HG03045 (cell line): ENCODE results near the gene PDIA4.
A peak's percentile ranks its signal among the peaks of the same experiment; 100 is the strongest.
"Not testable (repeated sequence)": the region's sequence is repeated elsewhere in the genome, so short reads cannot be mapped to it uniquely, and the experiment has no call there.

Source experiments
- ATAC-seq: cut with Tn5 transposase; IDR thresholded peaks from one replicate; pipeline ENCODE4 v1.9.1; 2021; ENCODE audit warnings: mild to moderate bottlenecking, moderate library complexity; ENCODE audit not compliant: unreplicated experiment

PDIA4 gene

GRCh38 chr7:149004405-149005370 lies 23.6 kb downstream of the PDIA4 start:
- no peak for ATAC-seq

- no peak for ATAC-seq
Measured at GRCh38 chr7:149003560-149004305, 24.6 kb downstream of the PDIA4 start.

- ATAC-seq: no peak
Measured at GRCh38 chr7:149003018-149003417, 25.3 kb downstream of the PDIA4 start.

- ATAC-seq: no peak
Measured at GRCh38 chr7:149002604-149003003, 25.7 kb downstream of the PDIA4 start.

GRCh38 chr7:149001427-149002068 lies 26.8 kb downstream of the PDIA4 start:
- no peak for ATAC-seq

- no peak for ATAC-seq
Measured at GRCh38 chr7:149000961-149001360, 27.3 kb downstream of the PDIA4 start.

GRCh38 chr7:148999192-148999591 lies 29.1 kb downstream of the PDIA4 start:
- ATAC-seq: no peak

GRCh38 chr7:148997497-148997896 lies 30.8 kb downstream of the PDIA4 start:
- no peak for ATAC-seq

GRCh38 chr7:148994576-148994975 lies 33.7 kb downstream of the PDIA4 start:
- ATAC-seq: no peak

GRCh38 chr7:148993193-148993592 lies 35.1 kb downstream of the PDIA4 start:
- ATAC-seq: no peak

GRCh38 chr7:148991536-148991935 lies 36.8 kb downstream of the PDIA4 start:
- ATAC-seq: no peak

GRCh38 chr7:148987751-148988512 lies 40.4 kb downstream of the PDIA4 start:
- peak; percentile 0 for ATAC-seq

DNA sequence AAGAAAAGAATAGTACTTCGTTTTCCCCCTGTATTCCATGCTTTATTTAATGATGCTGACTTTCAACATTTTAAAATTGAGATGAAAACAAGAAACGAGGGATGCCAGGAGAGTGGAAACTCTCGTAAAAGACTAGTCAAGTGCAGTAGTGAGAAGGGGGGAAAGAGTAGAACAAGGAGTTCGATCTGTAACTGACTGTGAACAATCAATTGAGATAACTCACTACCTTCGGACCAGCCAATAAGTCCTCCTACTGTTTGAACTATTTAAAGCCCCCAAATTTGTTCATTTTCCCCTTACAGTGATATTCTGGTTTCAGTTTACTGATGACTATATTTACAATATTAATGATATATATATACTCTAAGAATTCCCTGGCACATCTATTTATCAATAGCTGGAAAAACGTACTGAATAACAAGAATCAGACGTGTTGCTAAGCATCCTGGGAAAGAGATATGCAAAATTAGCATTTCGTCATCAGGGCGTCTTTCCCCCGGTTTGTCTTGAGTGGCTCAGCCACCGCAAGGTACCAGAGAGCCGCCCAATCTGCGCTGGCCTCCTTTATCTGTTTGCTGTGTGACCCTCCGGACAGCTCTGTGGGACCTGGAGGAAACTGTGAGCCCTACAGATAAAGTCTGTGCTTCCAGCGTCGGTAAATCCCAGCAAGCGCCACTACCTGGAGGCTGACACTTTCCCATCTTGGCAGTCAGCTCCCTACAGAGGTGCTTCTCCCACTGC lies 41.1 kb downstream of the PDIA4 start:
- peak; percentile 90 for ATAC-seq

DNA sequence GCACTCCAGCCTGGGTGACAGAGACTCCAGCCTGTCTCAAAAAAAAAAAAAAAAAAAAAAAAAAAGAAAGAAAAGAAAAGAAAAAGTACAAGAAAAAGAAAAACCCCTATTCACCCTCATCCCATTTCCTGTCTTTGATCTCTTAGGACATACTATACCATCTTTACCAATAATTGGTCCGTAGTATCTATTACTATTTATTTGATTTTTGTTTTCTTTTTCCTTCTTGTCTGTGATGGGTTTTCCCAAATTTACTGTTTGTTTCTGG lies 41.6 kb downstream of the PDIA4 start:
- ATAC-seq: no peak

GRCh38 chr7:148983200-148984146 lies 44.8 kb downstream of the PDIA4 start:
- ATAC-seq: peak; percentile 64

DNA sequence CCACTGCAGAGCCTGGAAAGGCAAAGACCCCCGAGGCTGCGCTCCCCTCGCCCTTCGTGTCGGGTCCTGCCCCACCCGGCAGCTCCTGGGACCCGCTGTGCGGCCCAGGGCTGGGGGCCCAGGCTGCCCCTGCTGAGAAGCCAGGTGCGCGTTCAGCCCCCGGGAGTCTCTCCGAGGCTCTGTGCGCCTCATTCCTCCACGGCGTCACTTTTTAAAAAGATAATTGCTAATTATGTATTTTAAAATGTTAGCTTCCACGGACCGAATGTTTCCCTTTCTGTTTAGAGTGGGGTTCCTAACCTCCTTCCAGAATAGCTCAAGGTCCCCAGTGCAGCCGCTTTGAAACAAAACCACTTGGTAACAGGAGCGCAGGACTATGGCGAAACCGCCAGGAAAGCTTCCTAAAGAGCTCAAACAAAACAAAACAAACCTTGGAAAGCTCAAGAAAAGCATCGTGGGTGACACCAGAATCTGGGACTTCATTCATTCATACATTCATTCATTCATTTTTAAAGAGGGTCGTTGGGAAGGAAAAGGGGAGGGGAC lies 45.6 kb downstream of the PDIA4 start:
- ATAC-seq: no peak

GRCh38 chr7:148979827-148980226 lies 48.5 kb downstream of the PDIA4 start:
- no peak for ATAC-seq

DNA sequence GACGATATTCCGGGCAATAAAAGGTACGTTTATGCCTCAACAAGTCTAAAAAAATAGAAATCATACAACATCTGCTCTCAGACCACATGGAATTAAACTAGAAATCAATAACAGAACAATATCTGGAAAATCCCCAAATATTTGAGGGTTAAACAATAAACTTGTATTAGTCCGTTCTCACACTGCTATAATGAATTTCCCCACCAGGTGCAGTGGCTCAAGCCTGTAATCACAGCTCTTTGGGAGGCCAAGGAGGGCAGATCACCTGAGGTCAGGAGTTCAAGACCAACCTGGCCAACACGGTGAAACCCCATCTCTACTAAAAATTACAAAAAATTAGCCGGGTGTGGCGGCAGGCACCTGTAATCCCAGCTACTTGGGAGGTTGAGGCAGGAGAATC lies 49.2 kb downstream of the PDIA4 start:
- not testable (repeated sequence) for ATAC-seq

DNA sequence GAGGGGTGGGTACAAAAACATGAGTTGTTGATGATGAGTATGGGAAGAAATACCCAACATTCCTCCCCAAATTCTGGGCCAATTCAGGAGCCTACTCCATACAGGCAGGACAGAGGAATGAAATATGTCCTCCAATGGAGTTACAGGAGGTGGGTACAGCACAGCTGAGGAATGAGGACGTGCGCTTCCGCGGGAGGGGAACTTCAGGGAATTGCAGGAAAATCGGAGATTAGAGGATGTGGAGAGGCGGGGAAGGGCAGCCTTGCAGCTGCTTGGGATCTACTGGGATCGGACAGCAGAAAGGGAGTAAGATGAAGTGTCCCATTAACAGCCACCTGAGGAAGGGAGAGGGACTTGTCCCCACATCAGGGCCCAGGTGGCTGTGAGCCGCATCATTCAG lies 50.2 kb downstream of the PDIA4 start:
- no peak for ATAC-seq
